ENCODE measurements around the gene TEX54. TPM values are rescaled to one million over a fixed set of nuclear protein-coding genes. Genes with fewer than 3 reads are reported as not detected.
"Not testable (repeated sequence)": the region's sequence is repeated elsewhere in the genome, so short reads cannot be mapped to it uniquely, and the experiment has no call there.

Gene TEX54
- total RNA-seq: not detected

- DNase-seq: no peak
These were observed at the start of gene TEX54 for GRCh38 chr11:62832336-62833234. Gene TEX54 (minus strand): TSS chr11:62832841.

- DNase-seq: no peak
These were observed 49.7 kb upstream of the TEX54 start for GRCh38 chr11:62882431-62882749.

GRCh38 chr11:62881579-62882430 is 49.2 kb upstream of the TEX54 start:
- peak; percentile 96 for DNase-seq

- DNase-seq: peak; percentile 94
These were observed 48.4 kb upstream of the TEX54 start, which contains the start of gene SLC3A2 for GRCh38 chr11:62880803-62881578. Gene SLC3A2 (plus strand): TSS chr11:62880896. CDS start chr11:62881024, 128 bp downstream.

GRCh38 chr11:62880231-62880802 is 47.7 kb upstream of the TEX54 start:
- DNase-seq: no peak

- DNase-seq: no peak
These were observed 46.8 kb upstream of the TEX54 start for GRCh38 chr11:62879235-62879978.

- no peak for DNase-seq
These were observed 44.1 kb upstream of the TEX54 start for GRCh38 chr11:62876712-62877111.

- DNase-seq: no peak
These were observed 43.2 kb upstream of the TEX54 start for GRCh38 chr11:62875698-62876478.

- DNase-seq: no peak
These were observed 42.2 kb upstream of the TEX54 start for GRCh38 chr11:62874851-62875250.

GRCh38 chr11:62865635-62866034 is 33.0 kb upstream of the TEX54 start:
- DNase-seq: no peak

GRCh38 chr11:62863687-62864335 is 31.2 kb upstream of the TEX54 start:
- no peak for DNase-seq

- not testable (repeated sequence) for DNase-seq
These were observed 29.0 kb upstream of the TEX54 start for GRCh38 chr11:62861564-62862192.

GRCh38 chr11:62860835-62861563 is 28.4 kb upstream of the TEX54 start:
- DNase-seq: peak; percentile 30

- DNase-seq: not testable (repeated sequence)
These were observed 26.7 kb upstream of the TEX54 start for GRCh38 chr11:62859281-62859703.

GRCh38 chr11:62858201-62858600 is 25.6 kb upstream of the TEX54 start:
- no peak for DNase-seq

GRCh38 chr11:62857541-62857982 is 24.9 kb upstream of the TEX54 start:
- DNase-seq: no peak

- DNase-seq: no peak
These were observed 23.8 kb upstream of the TEX54 start for GRCh38 chr11:62856333-62856895.

Data from tongue (tissue), 2 donors.